Raji (cell line): ENCODE results near the gene CABLES2.

Experiments used
- POLR2A ChIP-seq: IDR thresholded peaks from 2 replicates; pipeline ENCODE4 v1.6.1; 2011; ENCODE audit warnings: low read depth, low read length, control low read depth; ENCODE audit not compliant: insufficient read depth

Gene CABLES2

DNA sequence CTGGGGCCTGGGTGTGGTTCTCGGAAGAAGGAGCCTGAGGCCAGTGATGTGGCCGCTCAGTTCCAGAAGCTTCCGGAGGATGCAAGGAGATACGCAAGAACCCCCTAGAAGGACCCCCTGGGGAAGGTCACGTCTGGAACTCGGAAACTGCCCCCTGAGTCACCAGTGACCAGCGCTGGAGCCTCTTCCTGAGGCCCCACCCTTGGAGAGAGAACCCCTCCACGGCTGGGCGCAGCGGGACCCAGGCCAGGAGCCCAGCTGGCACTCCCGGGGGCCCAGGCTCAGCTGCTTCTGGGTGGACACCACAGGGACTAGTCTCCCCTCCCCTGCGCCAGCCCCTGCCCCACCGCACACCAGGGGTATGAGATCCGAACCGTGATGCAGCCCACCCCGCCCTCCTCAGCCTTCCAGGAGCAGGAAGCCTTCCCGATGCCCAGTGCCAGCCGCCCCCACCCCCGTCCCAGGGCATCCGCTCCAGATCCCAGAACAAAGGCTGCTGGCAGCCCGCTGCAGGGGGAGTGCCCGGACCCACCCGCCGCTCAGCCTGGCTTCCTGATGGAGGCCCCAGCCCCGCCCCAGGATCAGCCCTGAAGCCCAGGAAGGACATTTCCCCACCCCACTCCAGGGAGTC lies 47.5 kb downstream of the CABLES2 start:
- TF ChIP-seq POLR2A: no peak

DNA sequence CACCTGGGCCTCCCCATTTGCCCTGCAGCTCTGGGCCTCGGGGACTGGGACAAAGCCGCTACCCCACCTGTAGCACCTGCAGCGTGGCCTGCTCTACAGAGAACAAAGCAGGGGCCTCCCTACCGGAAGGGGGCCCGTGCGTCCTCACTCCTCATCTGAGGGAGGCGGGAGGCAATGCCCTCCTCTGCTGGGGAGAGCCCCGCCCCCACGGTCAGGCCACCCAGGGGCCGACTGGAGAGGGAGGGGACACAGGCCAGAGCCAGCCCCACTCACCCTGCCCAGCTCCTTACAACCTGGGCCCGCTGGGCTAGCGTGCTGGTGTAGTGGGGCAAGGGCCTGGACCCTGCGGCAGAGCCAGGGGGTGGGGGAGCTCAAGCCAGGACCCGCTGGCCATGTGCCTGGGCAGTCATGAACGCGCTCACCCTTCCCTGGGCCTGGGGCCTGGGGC lies 48.0 kb downstream of the CABLES2 start:
- no peak for TF ChIP-seq POLR2A

DNA sequence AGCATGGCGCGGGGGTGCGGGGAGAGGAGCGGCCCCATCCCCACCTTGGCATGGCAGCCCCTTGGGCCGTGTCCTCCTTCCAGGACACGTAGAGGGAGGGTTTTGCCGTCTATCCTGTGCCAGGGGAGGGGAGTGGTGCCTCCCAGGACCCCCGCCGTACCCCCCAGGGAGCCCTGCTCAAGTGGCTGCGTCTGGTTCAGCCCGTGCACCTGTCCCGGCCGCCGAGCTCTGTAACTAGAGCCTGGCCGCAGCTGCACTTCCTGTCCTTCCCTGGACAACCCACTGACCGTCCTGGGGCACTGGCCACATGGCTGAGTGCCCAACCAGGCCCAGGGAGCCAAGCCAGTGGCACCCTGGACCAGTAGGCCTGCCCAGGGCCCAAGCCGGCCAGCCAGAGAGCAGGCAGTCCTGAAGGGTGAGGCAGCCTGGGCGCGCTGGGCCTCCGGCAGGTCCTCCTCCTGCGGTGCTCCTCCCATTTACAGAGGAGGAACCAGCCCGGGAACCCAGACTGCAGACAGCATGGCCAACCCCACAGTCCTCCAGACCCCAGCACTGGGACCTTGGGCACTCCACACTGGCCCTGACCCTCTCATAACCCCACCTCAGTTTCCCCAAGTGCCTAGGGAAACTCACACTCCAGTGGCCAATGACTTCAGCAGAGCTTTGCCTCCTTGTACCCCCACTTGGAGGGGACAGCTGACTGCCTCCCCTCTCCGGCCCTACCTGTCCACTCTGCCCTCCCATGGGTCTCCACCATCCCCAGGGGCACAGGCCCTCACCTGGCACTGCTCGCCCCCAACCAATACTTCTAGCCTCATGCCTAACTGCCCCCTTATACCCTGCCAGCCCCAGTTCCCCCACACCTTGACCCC lies 48.7 kb downstream of the CABLES2 start:
- no peak for TF ChIP-seq POLR2A

DNA sequence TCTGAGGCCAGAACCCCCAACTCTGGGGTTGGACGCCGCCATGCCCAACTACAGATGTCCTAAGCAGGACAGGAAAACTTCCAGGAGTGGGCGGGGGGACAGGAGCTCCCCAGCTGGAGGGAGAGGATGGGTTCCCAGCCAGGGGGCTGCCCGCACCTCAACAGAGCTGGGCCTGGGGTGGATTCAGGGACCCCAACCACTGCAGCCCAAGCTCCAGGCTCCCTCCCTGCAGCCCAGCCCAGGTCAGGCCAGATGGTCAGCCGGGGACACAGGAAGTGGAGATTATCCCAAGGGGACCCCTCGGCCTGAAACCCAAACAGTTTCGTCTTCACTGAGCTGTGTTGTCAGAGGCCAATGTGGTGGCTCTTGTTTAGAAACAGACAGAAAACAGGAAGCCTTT lies 49.4 kb downstream of the CABLES2 start:
- TF ChIP-seq POLR2A: no peak

DNA sequence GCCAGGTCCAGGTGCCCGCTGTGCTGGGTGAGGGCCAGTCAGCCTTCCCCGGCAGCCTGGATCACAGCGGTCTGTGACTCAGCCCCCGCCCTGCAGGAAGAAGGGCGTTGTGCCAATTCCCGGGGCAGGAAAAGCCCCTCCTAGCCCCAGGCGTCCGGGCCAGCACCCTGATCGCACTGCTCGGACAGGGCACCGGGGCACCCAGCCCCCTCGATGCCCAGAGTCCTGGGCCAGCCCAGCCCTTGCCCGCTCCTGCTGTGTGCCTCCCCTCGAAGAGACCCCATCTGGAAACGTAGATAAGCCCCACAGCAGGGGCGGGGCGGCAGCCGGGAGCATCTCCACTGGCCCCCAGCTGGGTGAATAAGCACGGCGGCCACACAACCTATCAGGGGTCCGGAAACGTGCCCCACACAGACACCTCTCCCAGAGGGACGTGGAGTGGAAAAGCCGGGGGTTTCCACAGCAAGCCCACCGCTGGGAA lies 49.9 kb downstream of the CABLES2 start:
- TF ChIP-seq POLR2A: no peak

DNA sequence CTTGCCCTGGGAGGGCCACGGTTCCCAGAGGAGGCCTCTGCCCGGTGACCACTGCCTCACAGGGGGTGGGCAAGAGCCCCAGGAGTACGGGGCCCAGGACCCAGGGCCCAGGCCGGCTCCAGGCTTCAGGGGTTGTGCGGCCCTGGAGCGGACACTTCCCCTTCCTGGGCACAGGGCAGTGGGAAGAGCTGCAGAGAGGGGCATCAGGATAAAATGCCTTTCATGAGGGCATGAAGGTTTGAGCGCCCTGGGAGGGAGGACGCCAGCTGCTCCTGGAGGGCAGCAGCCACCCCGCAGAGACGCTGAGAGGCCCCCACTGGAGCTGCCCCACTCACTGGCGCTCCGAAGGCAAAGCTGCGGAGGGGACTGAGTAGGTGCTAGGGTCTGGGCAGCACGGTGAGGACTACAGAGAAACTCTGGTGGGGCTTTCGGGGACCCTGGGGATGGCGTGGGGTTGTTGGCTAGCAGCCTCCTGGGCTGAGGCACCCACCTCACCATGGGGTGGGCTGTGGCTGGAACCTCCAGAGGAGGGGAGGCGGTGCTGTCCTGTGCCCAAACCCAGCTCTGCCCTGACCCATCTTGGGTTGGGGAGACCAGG lies 50.4 kb downstream of the CABLES2 start:
- TF ChIP-seq POLR2A: no peak

DNA sequence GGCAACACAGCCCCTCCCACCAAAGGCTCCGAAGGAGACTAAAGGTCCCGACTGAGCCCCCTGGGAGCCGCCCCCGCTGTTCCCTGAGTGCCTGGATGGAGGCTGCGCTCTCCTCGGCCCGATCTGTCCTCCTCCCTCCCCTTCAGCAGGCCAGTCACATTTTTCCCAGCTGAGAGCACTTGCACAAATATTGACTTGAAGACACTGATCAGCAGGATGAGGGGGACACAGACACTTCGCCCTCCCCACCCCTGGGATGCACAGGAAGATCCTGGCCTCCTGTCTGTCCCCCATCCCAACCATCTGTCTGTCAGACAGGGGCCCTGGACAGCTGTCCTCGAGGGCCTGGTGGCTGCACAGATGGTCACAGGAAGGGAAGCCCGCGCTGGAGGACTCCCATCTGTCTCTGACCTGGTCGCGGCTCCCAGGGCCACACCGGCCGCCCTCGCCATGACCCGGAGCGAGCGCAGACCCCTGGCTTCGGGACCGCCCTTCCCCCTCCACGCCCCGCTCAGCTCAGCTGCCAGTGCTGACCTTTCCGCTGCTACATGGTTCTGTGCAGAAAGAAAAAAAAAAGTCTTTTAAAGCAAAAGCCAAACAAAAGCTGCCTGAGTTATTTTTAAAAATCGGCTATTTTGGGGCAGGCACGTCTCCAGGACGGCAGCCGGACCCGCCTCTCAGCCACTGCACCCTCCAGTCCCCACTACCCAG lies 51.1 kb downstream of the CABLES2 start:
- no peak for TF ChIP-seq POLR2A

DNA sequence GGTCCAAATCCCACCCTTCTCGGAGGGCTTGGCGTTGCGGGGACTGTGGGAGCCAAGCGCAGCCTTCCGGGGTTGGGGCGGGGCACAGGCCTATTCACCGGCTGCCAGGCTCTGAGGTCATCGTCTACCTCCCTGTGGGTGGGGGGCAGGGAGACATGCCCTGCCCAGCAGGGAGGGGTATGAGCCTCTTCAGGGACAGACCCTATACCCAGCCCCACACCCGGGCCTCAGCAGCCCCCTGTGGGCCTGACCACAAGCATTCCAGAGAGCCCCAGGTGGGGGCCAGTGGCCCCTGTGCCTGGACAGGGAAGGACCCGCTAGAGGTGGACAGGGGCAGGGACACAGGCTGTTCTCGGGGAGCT lies 51.6 kb downstream of the CABLES2 start:
- no peak for TF ChIP-seq POLR2A

DNA sequence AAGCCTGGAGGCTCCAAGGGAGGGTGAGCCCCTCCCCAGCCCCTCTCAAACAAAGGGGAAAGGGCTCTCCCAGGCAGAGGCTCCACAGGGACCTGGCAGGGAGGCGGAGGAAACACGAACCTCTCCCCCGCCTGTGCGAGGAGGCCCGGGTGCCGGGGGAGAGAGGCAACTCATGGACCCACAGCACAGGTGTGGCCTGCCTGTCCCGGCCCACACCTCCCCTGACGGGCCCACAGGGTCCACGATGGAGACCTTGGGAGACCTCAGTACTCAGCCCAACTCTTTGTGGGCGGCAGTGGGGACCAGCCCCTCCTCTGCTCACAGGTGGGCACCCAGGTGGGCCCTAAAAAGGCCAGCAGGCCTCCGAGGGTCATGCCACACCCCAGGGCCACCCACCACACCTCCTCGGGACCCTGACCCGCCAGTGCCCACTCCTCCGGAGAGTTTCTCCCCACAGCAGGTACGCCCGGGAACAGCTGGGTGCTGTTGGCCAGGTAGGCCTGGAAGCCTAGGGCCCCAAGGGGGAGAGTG lies 52.2 kb downstream of the CABLES2 start:
- no peak for TF ChIP-seq POLR2A

DNA sequence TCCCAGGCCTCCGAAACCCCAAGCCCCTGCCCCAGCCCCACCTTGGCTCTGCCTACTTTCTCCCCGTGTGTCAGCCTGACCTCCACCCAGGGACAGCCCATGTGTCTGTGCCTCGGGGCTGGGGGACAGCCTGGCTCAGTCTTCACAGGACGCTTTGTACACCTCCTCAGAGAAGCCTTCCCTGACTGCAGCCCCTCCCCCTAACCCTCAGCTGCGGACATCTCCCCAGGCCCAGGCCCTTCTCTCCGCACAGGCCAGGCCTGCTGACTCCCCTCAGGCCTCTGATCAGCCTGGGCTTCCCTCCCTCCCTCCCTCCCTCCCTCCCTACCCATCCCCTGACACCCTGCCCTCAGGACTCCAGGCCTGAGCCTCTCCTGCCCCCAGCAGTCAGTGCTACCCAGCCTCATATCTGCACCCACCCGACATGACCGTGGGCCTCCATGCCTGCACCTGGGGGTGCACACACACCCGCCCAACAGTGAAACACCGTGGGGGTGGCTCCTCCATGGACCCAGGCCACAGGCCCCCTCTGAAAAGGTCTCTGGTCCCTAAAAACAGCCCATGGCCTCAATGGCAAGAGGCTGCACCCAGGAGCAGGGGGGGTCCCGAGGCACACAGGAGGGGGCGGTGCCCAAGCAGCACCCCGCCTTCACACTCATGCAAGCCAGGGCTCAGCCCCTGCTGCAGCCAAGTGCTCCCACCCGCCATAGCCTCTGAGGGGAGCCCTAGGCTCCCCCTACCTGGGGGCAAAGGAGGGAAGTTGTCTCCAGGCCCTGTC lies 52.9 kb downstream of the CABLES2 start:
- TF ChIP-seq POLR2A: no peak

DNA sequence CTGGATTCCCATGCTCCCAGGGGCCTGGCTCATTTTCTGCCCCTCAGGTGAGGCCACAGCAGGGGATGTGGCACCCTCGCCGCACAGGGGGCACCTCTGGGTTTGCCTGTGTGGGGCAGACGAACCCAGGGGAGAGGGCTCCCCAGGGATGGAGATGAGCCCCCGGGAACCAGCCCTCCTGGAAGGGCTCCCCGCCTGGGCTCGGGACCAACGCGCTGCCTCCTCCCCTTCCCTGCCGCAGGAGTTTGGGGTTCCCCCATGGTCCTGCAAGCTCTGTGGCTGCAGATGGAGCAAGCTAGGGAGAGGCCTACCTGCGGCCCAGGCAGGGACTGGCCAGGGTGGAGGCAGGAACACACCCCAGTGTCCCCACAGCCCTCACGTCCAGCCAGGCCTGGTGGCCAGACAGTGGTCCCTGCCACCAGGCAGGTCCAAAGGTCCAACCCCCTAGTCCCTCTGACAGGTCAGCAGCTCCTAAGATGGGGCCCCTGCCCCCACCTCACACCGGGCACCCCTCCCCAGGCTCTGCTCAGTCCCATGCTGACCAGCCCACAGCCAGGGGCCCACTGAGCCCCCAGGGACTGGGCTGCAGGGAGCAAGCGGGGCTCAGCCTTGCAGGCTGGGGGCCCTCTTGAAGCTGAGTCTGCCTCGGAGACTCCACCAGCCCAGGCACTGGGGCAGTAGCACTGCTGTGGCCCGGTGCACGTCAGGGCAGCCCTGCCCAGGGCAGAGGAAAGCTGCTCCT lies 53.6 kb downstream of the CABLES2 start:
- TF ChIP-seq POLR2A: no peak

DNA sequence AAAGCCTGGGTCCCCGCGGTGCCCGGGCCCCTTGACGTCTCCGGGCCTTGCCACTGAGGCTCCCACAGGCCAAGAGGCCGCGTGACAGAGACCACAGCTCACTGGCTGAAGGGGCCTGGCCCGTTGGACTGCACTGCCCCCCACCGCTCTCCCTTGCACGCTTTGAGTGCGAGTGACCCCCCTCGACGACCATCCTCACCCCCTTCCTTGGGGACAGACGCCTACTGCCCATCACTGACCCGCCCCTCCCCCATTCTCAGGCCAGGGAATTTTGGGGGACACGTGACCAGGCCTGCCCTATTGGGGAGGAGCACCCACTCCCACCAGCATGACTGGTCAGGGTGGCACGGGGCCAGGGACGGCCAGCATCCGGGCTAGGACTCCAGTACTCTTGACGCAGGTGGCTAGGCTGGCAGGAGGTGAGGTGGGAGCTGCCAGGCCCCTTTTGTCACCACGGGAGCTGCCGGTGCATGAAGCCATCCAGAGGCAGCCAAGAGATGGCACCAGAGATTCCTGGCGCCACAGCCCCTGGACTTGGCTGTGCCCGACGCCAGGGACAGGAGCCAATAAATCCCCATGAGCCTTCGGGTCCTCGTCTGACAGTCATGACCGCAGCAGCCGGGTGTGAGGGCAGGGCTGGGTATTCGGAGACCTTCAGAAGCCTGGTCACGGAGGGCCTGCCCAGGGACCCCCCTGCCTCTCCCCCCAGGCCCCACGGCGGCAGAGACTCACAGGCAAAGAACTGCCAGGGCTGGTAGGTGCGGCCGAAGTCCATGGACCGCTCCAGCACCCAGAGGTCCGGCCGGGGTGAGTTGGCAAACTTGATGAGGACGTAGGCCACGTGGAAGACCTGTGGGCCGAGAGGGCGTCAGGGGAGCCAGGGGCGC lies 54.4 kb downstream of the CABLES2 start:
- no peak for TF ChIP-seq POLR2A

DNA sequence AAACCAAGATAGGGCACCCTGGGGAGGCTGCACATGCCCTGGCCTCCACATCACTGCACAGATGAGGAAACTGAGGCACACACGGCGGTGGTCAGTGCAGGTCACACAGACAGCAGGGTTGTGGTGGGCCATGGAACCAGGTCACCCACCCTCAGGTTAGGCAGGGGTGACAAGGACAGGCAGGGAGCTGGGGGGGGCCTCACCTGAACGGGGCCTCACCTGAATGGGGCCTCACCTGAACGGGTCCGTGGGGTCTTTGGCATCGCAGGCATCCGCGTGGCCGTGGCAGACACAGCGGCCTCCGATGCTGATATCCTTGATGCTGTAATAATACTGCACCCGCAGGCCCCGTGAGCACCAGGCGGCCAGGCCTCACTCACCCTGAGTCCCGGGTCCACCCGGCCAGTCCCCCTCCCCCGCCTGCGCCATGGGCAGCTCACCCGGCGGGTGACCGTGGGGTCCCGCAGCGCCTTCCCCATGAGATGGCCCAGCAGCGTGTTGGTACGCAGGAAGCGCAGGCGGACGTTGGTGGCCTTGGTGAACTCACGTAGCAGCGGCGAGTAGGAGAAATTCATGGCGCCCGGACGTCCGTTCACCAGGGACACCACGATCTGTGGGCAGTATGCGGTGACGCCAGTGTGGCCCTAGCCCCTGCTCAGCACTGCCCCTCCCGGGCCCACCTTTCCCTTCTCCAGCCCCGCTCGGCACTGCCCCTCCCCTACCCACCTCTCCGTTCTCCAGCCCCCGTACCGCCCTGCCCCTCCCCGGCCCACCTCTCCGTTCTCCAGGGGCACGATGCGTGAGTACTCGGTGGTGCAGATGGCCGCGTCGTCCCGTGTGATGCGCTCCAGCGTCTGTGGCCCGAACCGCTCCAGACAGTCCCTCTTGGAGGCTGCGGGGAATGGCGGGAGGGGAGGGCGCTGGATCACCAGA lies 55.4 kb downstream of the CABLES2 start:
- TF ChIP-seq POLR2A: no peak
